HG03575 (cell line): ENCODE data around the gene CREB5.
"Not testable (repeated sequence)": the region's sequence is repeated elsewhere in the genome, so short reads cannot be mapped to it uniquely, and the experiment has no call there.

Experiments
- ATAC-seq: cut with Tn5 transposase; IDR thresholded peaks from one replicate; pipeline ENCODE4 v1.9.1; 2021; ENCODE audit not compliant: unreplicated experiment, insufficient number of reproducible peaks, low FRiP score; ENCODE audit errors: extremely low read depth

CREB5 gene

DNA sequence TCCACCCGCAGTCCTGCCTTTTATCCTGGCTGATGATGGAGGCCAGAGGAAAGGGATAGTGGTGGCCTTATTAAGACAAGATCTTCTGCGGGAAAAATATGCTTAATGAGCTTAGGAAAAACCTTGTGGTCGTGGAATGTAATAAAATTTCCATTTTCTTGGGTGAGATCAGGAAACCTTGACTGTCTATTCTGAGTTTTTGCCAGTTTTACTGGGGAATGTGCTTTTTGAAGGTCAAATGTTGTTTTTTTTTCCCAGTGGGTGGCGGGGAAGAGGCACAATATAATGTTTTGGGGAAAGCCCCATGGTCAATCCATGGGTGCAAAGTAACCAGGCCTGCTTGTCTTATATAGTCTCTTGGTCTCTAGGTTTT lies 118.5 kb downstream of the CREB5 start:
- ATAC-seq, result no peak

DNA sequence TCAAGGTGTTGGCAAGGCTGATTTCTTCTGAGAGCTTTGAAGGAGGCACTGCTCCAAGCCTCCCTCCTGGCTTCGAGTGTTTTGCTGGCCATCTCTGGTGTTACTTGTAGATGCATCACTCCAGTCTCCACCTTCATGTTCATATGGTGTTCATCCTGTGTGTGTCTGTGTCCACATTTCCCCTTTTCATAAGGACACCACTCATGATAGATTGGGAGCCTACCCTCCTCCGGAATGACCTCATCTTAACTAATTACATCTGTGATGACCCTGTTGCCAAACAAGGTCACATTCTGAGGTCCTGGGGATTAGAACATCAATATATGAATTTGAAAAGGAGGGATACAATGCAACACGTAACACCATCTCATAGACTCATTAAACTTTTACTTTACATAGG lies 119.0 kb downstream of the CREB5 start:
- no peak for ATAC-seq

DNA sequence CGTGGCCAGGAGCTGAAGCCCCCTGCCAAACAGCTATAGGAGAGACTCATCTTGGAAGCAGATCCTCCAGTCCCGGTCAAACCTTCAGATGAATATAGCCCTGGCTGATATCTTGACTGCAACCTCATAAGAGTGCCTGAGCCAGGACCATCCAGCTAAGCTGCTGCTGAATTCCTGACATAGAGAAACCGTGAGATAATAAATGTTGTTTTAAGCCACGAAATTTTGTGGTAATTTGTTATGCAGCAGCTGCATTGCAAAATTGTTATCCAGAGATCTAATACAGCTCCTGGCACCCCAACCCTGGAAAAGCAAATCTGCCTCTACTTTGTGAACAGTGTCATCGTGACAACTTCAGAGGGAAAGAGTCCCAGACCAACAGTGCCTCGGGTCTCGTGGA lies 119.9 kb downstream of the CREB5 start:
- no peak for ATAC-seq

DNA sequence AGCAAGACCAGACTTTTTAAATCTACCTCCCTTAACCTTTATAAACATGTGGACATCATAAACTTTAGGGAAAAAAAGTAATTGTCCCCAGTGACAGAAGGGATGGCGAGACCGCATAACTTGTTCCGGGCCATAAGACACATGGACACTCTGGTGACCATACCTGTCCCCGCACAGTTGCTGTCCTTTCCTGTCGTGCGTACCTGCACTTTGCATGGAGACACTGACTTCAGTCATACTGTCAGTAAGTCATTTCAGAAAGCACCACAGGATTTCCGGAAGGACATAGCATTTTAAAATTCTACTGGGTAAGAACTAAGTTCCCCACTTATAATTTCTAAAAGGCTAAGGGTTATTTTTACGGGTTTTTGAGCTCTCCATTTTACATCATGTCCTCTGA lies 120.9 kb downstream of the CREB5 start:
- ATAC-seq, result no peak

DNA sequence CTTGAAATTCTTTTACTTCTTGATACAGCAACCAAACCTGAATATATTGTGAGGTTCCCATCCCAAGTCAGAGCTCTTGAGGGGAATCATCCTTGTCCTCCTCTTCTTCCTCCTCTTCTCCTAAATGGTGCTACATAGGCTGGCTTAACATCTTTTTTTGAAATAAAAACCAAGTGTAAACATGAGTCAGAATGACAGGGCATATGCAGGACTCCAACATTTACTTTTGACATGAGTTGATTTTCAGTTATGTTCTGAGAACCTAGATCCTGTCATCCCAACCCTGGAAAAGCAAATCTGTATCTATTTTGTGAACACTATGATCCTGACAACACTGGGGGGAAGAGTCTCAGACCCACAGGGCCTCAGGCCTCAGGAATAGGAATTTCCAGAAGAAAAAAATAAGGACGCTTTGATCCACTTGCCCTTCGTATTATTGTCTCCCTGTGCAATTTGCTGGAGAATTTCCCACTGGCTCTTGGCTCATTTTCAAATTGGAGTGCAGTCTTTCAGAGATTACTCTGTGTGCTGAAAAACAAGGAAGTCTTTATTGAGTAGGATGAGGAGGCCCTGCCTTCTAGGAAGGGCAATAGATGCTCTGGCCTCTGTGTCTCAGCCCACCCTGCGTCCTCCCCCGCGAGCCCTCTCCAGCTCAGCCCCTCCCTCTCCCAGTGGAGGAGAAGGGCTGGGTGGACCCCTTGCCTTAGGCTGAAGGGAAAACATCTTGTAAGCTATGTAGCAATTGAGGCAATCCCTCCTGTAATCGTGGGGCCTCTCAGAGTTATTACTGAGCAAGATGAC lies 121.6 kb downstream of the CREB5 start:
- ATAC-seq, result no peak

DNA sequence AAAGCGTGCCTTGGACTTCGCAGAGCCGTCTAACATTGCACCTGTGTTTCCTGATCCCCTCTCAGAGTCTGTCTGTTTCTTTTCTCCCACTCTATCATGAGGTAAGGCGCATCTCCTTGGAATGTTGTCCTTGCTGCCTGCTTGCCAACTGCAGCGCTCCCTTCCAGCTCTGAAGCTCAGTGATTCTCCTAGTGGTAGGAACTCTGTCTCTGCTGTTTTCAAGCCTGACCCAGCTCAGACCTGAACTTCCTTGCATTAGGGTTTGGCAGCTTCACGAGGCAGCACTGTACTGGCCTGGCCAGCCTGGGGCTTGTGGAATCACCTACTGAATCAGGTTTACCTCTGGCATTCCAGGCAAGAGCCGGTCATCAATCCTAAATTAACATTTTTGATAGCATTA lies 123.9 kb downstream of the CREB5 start:
- ATAC-seq, result no peak

DNA sequence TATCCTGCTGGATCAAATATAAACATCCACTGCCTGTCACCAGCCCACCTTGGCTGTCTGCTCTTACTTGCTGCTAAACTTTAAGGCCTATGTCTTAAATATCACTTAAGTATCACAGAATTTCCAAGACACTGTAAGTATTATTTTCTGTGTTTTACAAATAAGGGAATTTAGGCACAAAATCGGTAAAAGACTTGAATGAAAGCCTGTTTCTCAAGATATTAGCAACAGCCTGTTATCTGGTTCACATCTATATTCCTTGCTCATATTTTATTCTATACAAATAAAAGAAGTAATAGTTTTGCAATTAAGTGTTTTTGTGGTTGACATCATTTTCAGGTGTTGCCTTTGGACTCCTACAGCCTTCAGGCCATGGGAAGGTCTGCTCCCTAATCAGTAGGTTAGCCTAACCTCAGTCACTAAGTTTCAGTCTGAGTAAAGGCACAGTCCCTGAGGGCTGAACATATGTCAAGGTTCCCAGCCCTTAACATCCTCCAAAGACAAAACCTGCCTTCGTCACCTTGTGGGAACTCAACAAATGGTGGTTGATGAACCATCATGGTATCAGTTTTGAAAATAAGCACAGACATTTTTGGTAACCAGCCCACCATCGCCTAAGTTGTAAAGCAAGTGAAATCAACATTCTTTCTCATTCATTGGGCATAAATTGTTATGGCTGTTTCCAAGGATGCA lies 127.1 kb downstream of the CREB5 start:
- ATAC-seq, result peak; percentile 85

DNA sequence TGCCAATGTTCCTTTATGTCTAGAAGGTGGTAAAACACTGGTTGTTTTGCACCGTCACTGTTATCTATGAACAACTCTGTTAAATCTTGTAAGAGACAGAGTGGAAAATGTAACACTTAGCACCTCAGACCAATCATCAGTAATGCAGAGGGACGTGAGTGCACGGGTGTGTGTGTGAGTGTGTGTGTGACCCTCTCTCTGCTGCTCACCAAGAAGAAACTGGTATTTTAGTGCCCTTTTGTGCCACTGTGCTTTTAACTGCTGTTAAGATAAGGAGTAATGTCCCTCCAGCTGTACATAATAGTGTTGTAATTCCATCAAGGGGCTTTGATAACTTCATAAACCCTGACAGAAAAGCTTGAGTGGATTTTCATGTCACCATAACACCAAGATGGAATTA lies 130.1 kb downstream of the CREB5 start:
- ATAC-seq, result no peak

DNA sequence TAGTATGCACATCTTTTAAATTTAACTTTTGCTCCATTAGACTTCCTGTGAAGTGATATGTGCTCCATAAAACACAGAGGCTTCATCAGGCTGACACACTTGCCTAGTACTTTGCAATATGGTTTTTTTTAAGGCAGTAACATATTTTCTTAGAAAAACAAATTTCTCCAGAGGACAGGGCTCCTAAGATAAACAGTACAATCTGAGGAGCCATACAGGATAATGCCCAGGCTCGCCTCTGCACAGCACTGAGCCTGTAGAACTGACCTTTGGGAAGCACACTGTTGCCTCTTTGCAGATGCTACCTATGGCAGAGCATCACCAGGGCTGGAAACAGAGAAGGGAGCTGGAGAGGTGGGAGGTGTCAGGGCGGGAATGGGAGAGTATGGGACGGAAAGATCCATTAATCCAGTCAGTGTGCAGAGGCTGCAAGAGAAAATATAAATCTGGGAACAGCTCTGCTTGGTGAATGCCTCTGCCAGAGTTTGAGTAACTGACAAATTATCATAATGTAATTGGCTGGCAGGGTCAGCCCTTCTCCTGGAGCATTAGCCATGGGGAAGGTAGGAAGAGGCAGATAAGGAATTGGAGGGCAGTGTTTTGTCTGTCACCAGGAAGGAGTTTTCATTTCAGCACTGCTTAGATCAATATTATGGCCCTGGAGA lies 132.3 kb downstream of the CREB5 start:
- ATAC-seq, result no peak

DNA sequence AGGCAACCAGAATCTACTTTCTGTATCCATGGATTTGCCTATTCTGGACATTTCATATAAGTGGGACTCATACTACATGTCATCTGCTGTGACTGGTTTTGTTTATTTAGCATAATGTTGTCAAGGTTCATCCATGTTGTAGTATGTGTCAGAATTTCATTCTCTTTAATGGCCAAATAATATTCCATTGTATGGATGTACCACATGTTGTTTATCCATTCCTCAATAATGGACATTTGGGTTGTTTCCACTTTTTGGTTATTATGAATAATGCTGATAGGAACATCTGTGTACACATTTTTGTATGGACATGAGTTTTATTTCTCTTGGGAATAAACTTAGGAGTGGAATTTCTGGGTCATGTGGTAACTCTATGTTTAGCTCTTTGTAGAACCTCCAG lies 133.7 kb downstream of the CREB5 start:
- ATAC-seq, result no peak

DNA sequence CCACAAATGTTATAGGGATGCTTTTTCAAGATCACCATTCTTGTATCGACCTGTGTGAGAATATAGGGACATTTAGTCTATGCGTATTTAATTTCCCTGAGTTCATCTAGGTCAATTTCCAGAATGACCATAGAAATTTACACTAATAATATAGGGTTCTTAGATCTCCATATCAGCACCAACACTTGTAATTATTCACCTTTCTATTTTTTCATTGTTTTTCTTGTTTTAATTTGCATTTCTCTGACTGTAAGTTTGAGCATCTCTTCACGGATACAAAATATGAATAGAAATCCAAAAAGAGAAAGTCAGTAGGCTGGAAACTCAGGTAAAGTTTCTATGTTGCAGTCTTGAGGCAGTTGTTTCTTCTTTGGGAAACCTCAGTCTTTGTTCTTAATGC lies 134.8 kb downstream of the CREB5 start:
- no peak for ATAC-seq

DNA sequence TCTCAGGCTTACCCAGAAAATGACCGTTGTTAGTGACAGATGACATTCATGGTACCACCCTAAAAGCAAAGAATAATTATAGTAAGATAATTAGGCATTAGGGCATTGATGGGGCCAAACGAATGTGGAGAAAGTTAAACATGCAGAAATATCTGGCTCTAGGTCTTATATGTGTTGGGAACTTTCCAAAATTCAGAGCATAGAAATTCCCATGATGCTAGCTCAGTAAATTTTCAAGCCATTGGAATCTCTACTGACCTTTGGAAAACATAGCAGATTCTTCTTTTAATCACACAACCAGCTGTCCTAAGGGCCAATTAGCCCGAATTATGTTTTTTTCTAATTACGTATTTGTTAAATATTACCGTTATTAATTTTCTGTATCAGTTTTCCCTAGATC lies 136.1 kb downstream of the CREB5 start:
- no peak for ATAC-seq

DNA sequence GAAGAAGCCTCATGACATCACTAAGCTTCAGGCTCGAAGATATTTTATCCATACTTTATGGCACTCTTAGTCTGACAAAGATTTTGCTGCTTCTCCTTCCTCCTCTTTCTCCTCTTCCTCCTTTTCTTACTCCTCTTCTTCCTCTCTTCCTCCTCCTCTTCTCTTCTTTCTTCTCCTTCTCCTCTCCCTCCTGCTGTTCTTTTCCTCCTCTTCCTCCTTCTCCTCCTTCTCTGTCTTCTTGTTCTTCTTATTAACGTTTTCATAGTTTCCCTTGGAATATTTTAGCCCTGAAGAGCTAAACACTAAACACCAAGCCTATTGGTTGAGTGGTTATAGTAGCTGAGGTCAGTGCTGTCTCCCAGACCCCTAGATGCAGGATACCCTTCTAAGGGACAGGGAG lies 137.7 kb downstream of the CREB5 start:
- ATAC-seq, result no peak

DNA sequence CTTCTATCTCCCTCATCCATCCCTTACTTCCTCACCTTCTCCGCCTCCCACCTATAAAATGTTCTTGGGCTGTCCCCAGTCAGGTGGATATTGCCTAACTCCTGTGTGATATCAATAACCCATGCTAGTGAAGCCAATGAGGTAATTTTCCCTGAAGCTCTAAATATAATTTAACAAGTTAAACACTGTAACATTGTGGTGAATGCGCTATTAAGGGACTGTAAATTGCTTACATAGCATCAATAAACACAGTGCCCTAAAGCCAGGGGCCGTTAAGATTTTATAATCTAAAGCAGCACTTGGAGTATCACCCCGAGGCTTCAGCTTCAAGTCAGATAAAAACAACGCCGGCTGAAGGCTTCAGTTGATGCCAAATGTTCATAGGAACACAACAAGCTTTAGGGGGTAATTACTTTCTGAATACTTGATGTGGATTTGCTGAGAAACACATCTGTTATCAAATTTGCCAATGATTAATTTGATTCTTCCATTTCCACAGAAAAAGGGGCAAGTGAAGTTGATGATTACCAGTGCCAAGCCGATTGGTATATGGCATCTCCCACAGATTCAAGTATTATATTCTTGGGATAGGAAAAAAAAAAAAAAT lies 138.4 kb downstream of the CREB5 start:
- no peak for ATAC-seq

DNA sequence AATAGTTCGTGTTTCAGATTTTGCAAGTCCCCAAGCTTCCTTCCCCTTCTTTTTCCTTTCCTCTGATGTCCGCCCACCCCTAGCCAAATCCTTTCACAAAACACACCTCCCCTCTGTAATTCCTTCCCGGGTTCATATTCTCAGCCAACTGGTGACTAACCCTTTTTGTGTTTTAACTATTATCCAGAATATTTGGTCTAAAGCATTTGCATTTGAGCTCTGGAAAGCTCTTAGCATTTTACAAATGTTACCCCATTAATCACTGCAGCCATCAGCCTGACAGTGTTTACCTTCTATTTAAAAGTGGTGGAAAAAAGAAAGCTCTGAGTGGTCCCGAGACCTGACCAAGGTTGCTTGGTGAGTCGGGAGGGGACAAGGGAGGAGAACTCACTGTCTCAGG lies 139.0 kb downstream of the CREB5 start:
- no peak for ATAC-seq

DNA sequence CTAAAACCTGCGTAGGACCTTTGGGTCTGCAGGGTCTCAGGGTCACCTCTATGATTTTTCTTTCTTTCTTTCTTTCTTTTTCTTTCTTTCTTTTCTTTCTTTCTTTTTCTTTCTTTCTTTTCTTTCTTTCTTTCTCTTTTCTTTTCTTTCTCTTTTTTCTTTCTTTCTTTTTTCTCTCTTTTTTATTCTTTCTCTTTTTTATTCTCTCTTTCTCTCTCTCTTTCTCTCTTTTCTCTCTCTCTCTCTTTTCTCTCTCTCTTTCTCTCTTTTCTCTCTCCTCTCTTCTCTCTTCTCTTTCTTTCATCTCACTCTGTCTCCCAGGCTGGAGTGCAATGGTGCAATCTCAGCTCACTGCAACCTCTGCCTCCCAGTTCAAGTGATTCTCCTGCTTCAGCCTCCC lies 139.4 kb downstream of the CREB5 start:
- ATAC-seq, result not testable (repeated sequence)

DNA sequence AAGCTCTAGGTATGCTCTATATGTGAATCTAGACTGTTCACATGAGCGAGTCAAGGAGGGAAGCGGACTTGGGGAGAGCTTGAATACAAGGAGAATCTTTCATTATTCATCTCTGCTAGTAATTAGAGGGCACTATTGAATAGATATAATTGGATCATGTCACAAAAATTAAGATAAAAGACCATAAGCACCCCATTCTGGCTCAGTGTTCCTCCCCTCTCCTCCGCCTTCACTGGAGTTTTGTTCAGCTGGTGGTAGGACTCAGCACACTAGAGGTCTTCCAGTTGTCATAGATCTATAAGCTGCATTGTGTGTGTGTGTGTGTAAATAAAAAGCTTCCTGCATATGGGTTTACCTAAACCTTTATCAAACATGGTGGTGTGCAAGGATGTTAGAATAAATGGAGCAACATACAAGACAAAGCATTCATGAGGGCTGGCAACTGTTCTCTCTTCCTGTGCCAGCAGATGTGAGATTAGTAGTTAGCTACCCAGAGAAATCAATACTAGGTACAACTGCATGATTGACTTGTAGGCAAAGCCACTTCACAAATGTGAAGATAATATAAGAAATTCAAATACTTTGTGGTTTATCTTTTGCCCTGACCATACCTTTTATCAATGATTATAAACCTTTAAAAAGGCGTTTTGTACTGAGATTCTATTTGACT lies 142.6 kb downstream of the CREB5 start:
- no peak for ATAC-seq

DNA sequence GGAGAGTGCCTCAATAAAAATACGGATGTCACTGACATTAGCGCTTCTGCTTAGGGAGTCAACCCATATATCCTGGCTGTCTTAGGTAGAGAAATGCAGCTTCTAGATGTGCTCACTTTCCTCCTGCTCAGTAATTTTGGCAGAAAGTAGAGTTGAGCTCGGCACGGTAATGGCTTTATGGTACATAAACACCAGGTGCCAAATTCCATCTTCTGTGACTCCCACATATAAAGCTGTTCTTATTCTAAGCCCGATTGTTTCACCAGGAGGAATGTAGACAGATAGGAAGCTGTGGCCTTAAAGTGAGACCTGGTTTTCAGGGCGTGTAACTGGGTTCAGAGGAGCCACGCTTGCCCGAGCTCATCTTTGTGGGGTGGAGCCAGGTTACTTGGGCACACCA lies 143.7 kb downstream of the CREB5 start:
- no peak for ATAC-seq

DNA sequence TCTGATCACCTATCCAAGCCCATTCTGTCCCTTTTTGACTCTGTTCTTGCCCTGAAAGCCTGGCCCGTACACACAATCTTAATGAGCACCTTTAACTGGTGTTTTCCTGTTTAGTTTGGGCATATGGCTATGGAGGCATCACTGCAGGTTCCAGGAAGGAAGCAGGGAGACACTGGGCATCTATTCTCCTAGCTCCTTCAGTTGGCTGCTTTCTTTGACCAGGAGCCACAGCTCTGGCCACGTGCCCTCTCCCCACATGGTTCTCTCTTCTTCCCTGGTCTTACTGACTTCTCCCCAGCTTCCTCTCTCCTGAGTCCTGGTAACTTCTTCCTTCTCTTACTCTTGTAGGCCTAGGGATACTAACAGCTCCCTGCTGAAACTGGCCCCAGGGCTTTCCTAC lies 144.4 kb downstream of the CREB5 start:
- ATAC-seq, result no peak
